ENCODE data around the gene BRD4.

Gene BRD4

GRCh38 chr19:15266683-15267082, 65.7 kb downstream of the BRD4 start:
- Histone ChIP-seq H3K9me3 (no peaks in the 10 kb centered on the region), H3K36me3 (peaks cover 39 to 91% (median 77%) of the 10 kb centered on the region in 3 donors), H3K27me3 (no peaks in the 10 kb centered on the region), H3K4me1 (peaks cover 13 to 85% (median 73%) of the 10 kb centered on the region in 4 donors), H3K27ac (peak overlapping the region; percentile 61 to 67), H3K4me3 (no peak overlapping the region)
- intact Hi-C loops (cut with DNase I; ENCODE audit: low total_unique reads) = loop anchor here (5.0 to 10.0 kb wide), 3 partner anchors 68 to 291 kb away; partner anchors contain the start of genes AKAP8 and BRD4
- TF ChIP-seq CTCF (IDR thresholded peaks at IDR 0.05) = no peak
- DNase-seq = no peak

GRCh38 chr19:15265850-15266248, 66.5 kb downstream of the BRD4 start:
- Histone ChIP-seq H3K36me3 (peaks cover 35 to 91% (median 73%) of the 10 kb centered on the region in 3 donors), H3K4me1 (peaks cover 13 to 77% (median 68%) of the 10 kb centered on the region in 4 donors), H3K4me3 (no peak overlapping the region)

GRCh38 chr19:15265214-15265849, 67.0 kb downstream of the BRD4 start:
- no peak for DNase-seq
- Histone ChIP-seq H3K9me3 (no peaks in the 10 kb centered on the region), H3K27ac (peak overlapping the region; percentile 67 to 79), H3K4me3 (no peak overlapping the region), H3K36me3 (peaks cover 39 to 91% (median 70%) of the 10 kb centered on the region in 3 donors), H3K4me1 (peaks cover 13 to 73% (median 66%) of the 10 kb centered on the region in 4 donors), H3K27me3 (no peaks in the 10 kb centered on the region)
- intact Hi-C loops (cut with DNase I; ENCODE audit: low total_unique reads) = loop anchor here (5.0 to 10.0 kb wide), 3 partner anchors 69 to 292 kb away; partner anchors contain the start of genes AKAP8 and BRD4
- no peak for TF ChIP-seq CTCF (IDR thresholded peaks at IDR 0.05)

More at GRCh38 chr19:15265850-15266248, 66.5 kb downstream of the BRD4 start:
- Histone ChIP-seq H3K9me3 (no peaks in the 10 kb centered on the region), H3K27ac (peak overlapping the region; percentile 67 to 79), H3K27me3 (no peaks in the 10 kb centered on the region)
- DNase-seq = peak; percentile 91 to 98
- peak in 1 of 2 experiments; percentile 14 for TF ChIP-seq CTCF (IDR thresholded peaks at IDR 0.05)
- intact Hi-C loops (cut with DNase I; ENCODE audit: low total_unique reads) = loop anchor here (5.0 to 10.0 kb wide), 3 partner anchors 69 to 291 kb away; partner anchors contain the start of genes AKAP8 and BRD4

- intact Hi-C loops (cut with DNase I; ENCODE audit: low total_unique reads) = loop anchor here (5.0 to 10.0 kb wide), 3 partner anchors 70 to 292 kb away; partner anchors contain the start of genes AKAP8 and BRD4
- H3K36me3 ChIP-seq = peaks cover 41 to 91% (median 72%) of the 10 kb centered on the region in 3 donors
- H3K4me3 ChIP-seq = no peak overlapping the region
- no peaks in the 10 kb centered on the region for H3K27me3 ChIP-seq
- H3K9me3 ChIP-seq = no peaks in the 10 kb centered on the region
- H3K27ac ChIP-seq = peak overlapping the region; percentile 67 to 79
- TF ChIP-seq CTCF (IDR thresholded peaks at IDR 0.05) = no peak
- peaks cover 13 to 69% (median 62%) of the 10 kb centered on the region in 4 donors for H3K4me1 ChIP-seq
- DNase-seq = no peak
Measured at GRCh38 chr19:15264933-15265206, 67.5 kb downstream of the BRD4 start.

GRCh38 chr19:15264061-15264932, 68.0 kb downstream of the BRD4 start:
- peak; percentile 78 to 87 for TF ChIP-seq CTCF (IDR thresholded peaks at IDR 0.05)
- intact Hi-C loops (cut with DNase I; ENCODE audit: low total_unique reads) = loop anchor here (10.0 kb wide), 1 partner anchor 71 kb away; the partner anchor contains the start of gene BRD4
- peak; percentile 78 to 87 for DNase-seq
- Histone ChIP-seq H3K4me3 (no peak overlapping the region), H3K4me1 (peaks cover 13 to 64% (median 57%) of the 10 kb centered on the region in 4 donors), H3K9me3 (no peaks in the 10 kb centered on the region), H3K36me3 (peaks cover 47 to 91% (median 78%) of the 10 kb centered on the region in 3 donors), H3K27me3 (no peaks in the 10 kb centered on the region), H3K27ac (peak overlapping the region; percentile 67 to 79)
